Endothelial cell of umbilical vein (primary cell): ENCODE results near the gene FRA10AC1. TPM values are rescaled to one million over a fixed set of nuclear protein-coding genes. Genes with fewer than 3 reads are reported as not detected.

Source experiments
- BruUV-seq: library from RNA; stranded (reverse); fragments of 400-500 nt; replicated peaks from 2 replicates; lab custom pipeline; 2021; lab: Mats Ljungman, UMichigan
- CTCF ChIA-PET: fragments of 300-600, 350-600 bp; sonication (Branson Sonifier 250); formaldehyde crosslinking; loops from one replicate; lab custom pipeline; 2021; ENCODE audit warnings: antibody characterized with exemption, inconsistent platforms; lab: Charles Lee
- POLR2A ChIA-PET: fragments of 300-600, 350-600 bp; sonication (Branson Sonifier 250); formaldehyde crosslinking; loops from one replicate; lab custom pipeline; 2021; ENCODE audit warnings: antibody characterized with exemption, inconsistent platforms; lab: Charles Lee
- DNase-seq: peaks from one replicate; pipeline ENCODE4 v3.0.0-alpha.2; 2011; ENCODE audit warnings: low read depth, low spot score
- FAIRE-seq: peaks from 2 replicates; lab custom pipeline; 2011; peaks lifted over from hg19 to GRCh38; lab: Jason Lieb, UNC
- H2AFZ ChIP-seq: 2 replicates; pipeline ENCODE4 v1.6.0; 2012; ENCODE audit warnings: low read depth, low read length, control low read depth, inconsistent platforms
- H3K27ac ChIP-seq: 2 replicates; pipeline ENCODE4 v1.5.1; 2011; ENCODE audit warnings: low read depth, mild to moderate bottlenecking, control low read depth, low read length, moderate library complexity; ENCODE audit not compliant: insufficient read depth
- H3K27me3 ChIP-seq, 2 experiments: 2 replicates each; pipeline versions ENCODE4 v1.6.0 to v1.6.1; 2011; ENCODE audit warnings: low read length in 2 of 2, mixed read lengths in 1 of 2; ENCODE audit not compliant: control insufficient read depth in 2 of 2, insufficient read depth in 2 of 2
- H3K36me3 ChIP-seq, 2 experiments: 2 replicates in 1 of 2; 3 replicates in 1 of 2; pipeline ENCODE4 v1.5.1; 2011; ENCODE audit warnings: low read length in 2 of 2, mild to moderate bottlenecking in 1 of 2, moderate library complexity in 1 of 2; ENCODE audit not compliant: control insufficient read depth in 2 of 2, insufficient read depth in 2 of 2; ENCODE audit errors: extremely low read depth in 1 of 2
- H3K4me1 ChIP-seq: 3 replicates; pipeline ENCODE4 v1.5.1; 2011; ENCODE audit warnings: mild to moderate bottlenecking, low read length; ENCODE audit not compliant: control insufficient read depth, insufficient read depth; ENCODE audit errors: extremely low read depth
- H3K4me2 ChIP-seq: 2 replicates; pipeline ENCODE4 v1.6.1; 2011; ENCODE audit warnings: low read length, control low read depth, mixed read lengths; ENCODE audit not compliant: insufficient read depth
- H3K4me3 ChIP-seq, 3 experiments: fragments of 200-600 bp in 1 of 3; sonication (generic), shearing (Covaris generic) in 1 of 3; replicated peaks in 1 of 3; 2 replicates each; pipeline ENCODE4 v1.5.1; 2011 to 2016; ENCODE audit warnings: control low read depth in 3 of 3, low read length in 3 of 3, mild to moderate bottlenecking in 2 of 3, inconsistent platforms in 1 of 3, low read depth in 1 of 3, moderate library complexity in 1 of 3; ENCODE audit not compliant: insufficient read depth in 1 of 3
- H3K79me2 ChIP-seq: 2 replicates; pipeline ENCODE4 v1.6.0; 2012; ENCODE audit warnings: low read length, inconsistent platforms; ENCODE audit not compliant: control insufficient read depth, insufficient read depth
- H3K9ac ChIP-seq: replicated peaks from 2 replicates; pipeline ENCODE3; 2011; ENCODE audit warnings: low read length, control low read depth; ENCODE audit not compliant: insufficient read depth; ENCODE audit errors: extremely low read depth
- H3K9me1 ChIP-seq: replicated peaks from 3 replicates; pipeline ENCODE4 v1.6.0; 2011; ENCODE audit warnings: mild to moderate bottlenecking, low read length; ENCODE audit not compliant: control insufficient read depth, insufficient read depth; ENCODE audit errors: extremely low read depth
- H3K9me3 ChIP-seq: replicated peaks from 2 replicates; pipeline ENCODE4 v1.5.1; 2012; ENCODE audit warnings: low read length, inconsistent platforms; ENCODE audit not compliant: control insufficient read depth, insufficient read depth
- H4K20me1 ChIP-seq: replicated peaks from 2 replicates; pipeline ENCODE3; 2011; ENCODE audit warnings: mild to moderate bottlenecking, low read length; ENCODE audit not compliant: control insufficient read depth, insufficient read depth; ENCODE audit errors: extremely low read depth
- CTCF ChIP-seq, 2 donors: IDR thresholded peaks; 1 replicate in 1 of 2; 2 replicates in 1 of 2; pipeline ENCODE4 v1.5.1; 2011; ENCODE audit warnings: low read length in 2 of 2, mild to moderate bottlenecking in 2 of 2, moderate library complexity in 2 of 2, control low read depth in 1 of 2, inconsistent platforms in 1 of 2, low read depth in 1 of 2; ENCODE audit not compliant: insufficient read depth in 1 of 2; ENCODE audit errors: extremely low read depth in 1 of 2
- FOS ChIP-seq: IDR thresholded peaks from 2 replicates; pipeline ENCODE4 v1.6.1; 2011; ENCODE audit warnings: mild to moderate bottlenecking, low read length, moderate library complexity, borderline replicate concordance; ENCODE audit not compliant: insufficient read depth
- GATA2 ChIP-seq: IDR thresholded peaks from 2 replicates; pipeline ENCODE4 v1.7.0; 2011; ENCODE audit warnings: low read depth, mild to moderate bottlenecking, moderate library complexity, mixed read lengths, low read length; ENCODE audit not compliant: insufficient read length, insufficient read depth
- JUN ChIP-seq: IDR thresholded peaks from 2 replicates; pipeline ENCODE4 v1.6.1; 2011; ENCODE audit warnings: borderline replicate concordance, low read depth; ENCODE audit not compliant: insufficient read length, insufficient read depth
- POLR2A ChIP-seq: IDR thresholded peaks from 2 replicates; pipeline ENCODE4 v1.6.1; 2012; ENCODE audit warnings: low read depth, mild to moderate bottlenecking, control low read depth, low read length
- dilution Hi-C: fragments of 300-500 bp; cut with MboI; formaldehyde crosslinking; loops from one replicate; pipeline ENCODE4 v1.15.0; 2019; ENCODE audit warnings: low sequenced_read_pairs; ENCODE audit not compliant: extremely low pct_ligation_motif_present
- intact Hi-C: fragments of 100-400 bp; cut with micrococcal nuclease; formaldehyde crosslinking; loops from one replicate; pipeline ENCODE4 v1.10.0; 2022
- polyA plus RNA-seq, 4 experiments: library from polyadenylated mRNA; depleted of rRNA in 3 of 4; stranded (reverse) in 3 of 4; unstranded in 1 of 4; fragments of >200 nt; gene quantifications; 2 replicates each; pipeline versions ENCODE4 v1.2.1 to v1.2.3, GENCODE V29; 2011 to 2012; ENCODE audit warnings: missing spikeins in 1 of 4
- total RNA-seq: library from RNA; stranded (reverse); gene quantifications from 2 replicates; pipeline ENCODE4 v1.2.3, GENCODE V29; 2021

Gene FRA10AC1
- total and polyA plus RNA-seq, 2 donors (not counting 3 experiments of a cell fraction or from before 2014, with no cell fraction given) = 4.0 to 24.4 TPM

GRCh38 chr10:93704451-93704850, 2.1 kb upstream of the FRA10AC1 start:
- intact Hi-C loops = loop anchor here (5.0 to 10.0 kb wide), 2 partner anchors 153 to 840 kb away; partner anchors contain the start of gene HELLS
- DNase-seq (no peak), FAIRE-seq (no peak)
- H3K4me1 ChIP-seq = peaks cover 9% of the 10 kb centered on the region
- BruUV-seq = no TSS peak
- POLR2A ChIA-PET = no interaction called here
- H4K20me1 ChIP-seq = no peaks in the 10 kb centered on the region
- peaks cover 6% of the 10 kb centered on the region for H3K79me2 ChIP-seq
- no peak overlapping the region for H3K4me3 ChIP-seq
- no peaks in the 10 kb centered on the region for H3K9me1 ChIP-seq
- no peak overlapping the region for H3K9ac ChIP-seq
- TF ChIP-seq GATA2 = no peak
- no peak for TF ChIP-seq POLR2A
- no peak for TF ChIP-seq CTCF (IDR thresholded peaks at IDR 0.05; ENCODE audit: extremely low read depth in 1 of 2, insufficient read depth in 1 of 2, low read depth in 1 of 2, low read length in 2 of 2)
- no peak for TF ChIP-seq FOS
- TF ChIP-seq JUN = no peak
- dilution Hi-C loops = no loop called here
- no peaks in the 10 kb centered on the region for H3K36me3 ChIP-seq
- H3K9me3 ChIP-seq = no peaks in the 10 kb centered on the region
- no peak overlapping the region for H3K27ac ChIP-seq
- H2AFZ ChIP-seq = no peak overlapping the region
- CTCF ChIA-PET = no interaction called here
- H3K27me3 ChIP-seq = peaks cover 0 to 9% of the 10 kb centered on the region in 2 experiments
- H3K4me2 ChIP-seq = no peak overlapping the region

GRCh38 chr10:93703841-93704240, 1.4 kb upstream of the FRA10AC1 start:
- peaks cover 2 to 3% of the 10 kb centered on the region in 2 experiments for H3K36me3 ChIP-seq
- dilution Hi-C loops = no loop called here
- BruUV-seq = no TSS peak
- no peak for DNase-seq
- CTCF ChIA-PET = no interaction called here
- peaks cover 9% of the 10 kb centered on the region for H3K4me1 ChIP-seq
- H3K9me1 ChIP-seq = no peaks in the 10 kb centered on the region
- no peak for FAIRE-seq
- H3K27ac ChIP-seq = no peak overlapping the region
- H3K4me2 ChIP-seq = no peak overlapping the region
- TF ChIP-seq FOS = no peak
- no peak for TF ChIP-seq POLR2A
- H2AFZ ChIP-seq = peak overlapping the region; percentile 60
- H3K79me2 ChIP-seq = peaks cover 6% of the 10 kb centered on the region
- H3K4me3 ChIP-seq = no peak overlapping the region
- H3K27me3 ChIP-seq = peaks cover 0 to 7% of the 10 kb centered on the region in 2 experiments
- no peak overlapping the region for H3K9ac ChIP-seq
- no peaks in the 10 kb centered on the region for H4K20me1 ChIP-seq
- POLR2A ChIA-PET = no interaction called here
- intact Hi-C loops = loop anchor here (5.0 to 10.0 kb wide), 2 partner anchors 153 to 841 kb away; partner anchors contain the start of gene HELLS
- H3K9me3 ChIP-seq = no peaks in the 10 kb centered on the region
